Renal pelvis (tissue), 4 donors: ENCODE data around the gene AGAP2. TPM values are rescaled to one million over a fixed set of nuclear protein-coding genes. Genes with fewer than 3 reads are reported as not detected.

Experiments used
- DNase-seq: peaks from one replicate; pipeline ENCODE4 v3.0.0-alpha.2; 2013
- polyA plus RNA-seq, 3 donors: library from polyadenylated mRNA; unstranded; fragments of 120-200 nt; gene quantifications; one replicate each; pipeline ENCODE4 v1.2.1, GENCODE V29; 2013; ENCODE audit not compliant: insufficient read length in 3 of 3

Gene AGAP2
- polyA plus RNA-seq, 3 donors: 0.93 to 1.9 (median 1.5) TPM

DNA sequence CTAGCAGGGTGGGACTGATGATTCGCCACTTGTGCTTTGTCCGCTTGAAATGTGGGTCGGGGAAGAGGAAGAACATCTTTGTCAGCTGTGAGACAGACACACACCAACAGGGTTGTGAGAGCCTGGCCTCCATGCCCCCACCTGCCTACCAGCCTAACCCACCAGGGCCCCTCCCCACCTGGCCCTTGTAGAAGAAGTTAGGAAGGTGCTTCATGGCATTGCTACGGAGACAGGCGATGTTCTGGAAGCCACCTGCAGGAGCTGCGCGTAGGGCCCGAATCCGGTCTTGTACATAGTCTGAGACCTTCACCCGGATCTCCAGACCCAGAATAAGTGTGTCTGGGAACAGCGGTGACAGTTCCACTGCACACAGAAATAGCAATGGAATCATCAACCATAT is 31.1 kb upstream of the AGAP2 start:
- no peak for DNase-seq

DNA sequence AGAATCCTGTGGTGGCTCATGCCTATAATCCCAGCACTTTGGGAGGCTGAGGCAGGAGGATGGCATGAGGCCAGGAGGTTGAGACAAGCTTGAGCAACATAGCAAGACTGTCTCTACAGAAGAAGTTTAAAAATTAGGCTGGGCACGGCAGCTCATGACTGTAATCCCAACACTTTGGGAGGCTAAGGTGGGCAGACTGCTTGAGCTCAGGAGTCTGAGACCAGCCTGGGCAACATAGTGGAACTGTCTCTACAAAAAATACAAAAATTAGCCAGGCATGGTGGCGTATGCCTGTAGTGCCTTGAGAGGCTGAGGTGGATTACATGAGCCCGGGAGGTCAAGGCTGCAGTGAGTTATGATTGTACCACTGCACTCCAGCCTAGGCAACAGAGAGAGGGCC is 29.3 kb upstream of the AGAP2 start:
- DNase-seq: no peak

GRCh38 chr12:57767305-57767698 is 28.8 kb upstream of the AGAP2 start:
- no peak for DNase-seq

GRCh38 chr12:57766464-57767304 is 28.1 kb upstream of the AGAP2 start, which contains the start of gene CYP27B1:
CYP27B1 (minus strand) TSS chr12:57767078; CDS start chr12:57767041, 37 bp downstream.
- DNase-seq: no peak

- DNase-seq: no peak
Observed at GRCh38 chr12:57765698-57766463, 27.3 kb upstream of the AGAP2 start.

- no peak for DNase-seq
Observed at GRCh38 chr12:57765003-57765697, 26.6 kb upstream of the AGAP2 start.

- DNase-seq: no peak
Observed at GRCh38 chr12:57764662-57765002, 26.1 kb upstream of the AGAP2 start.

GRCh38 chr12:57763881-57764661 is 25.5 kb upstream of the AGAP2 start:
- no peak for DNase-seq

DNA sequence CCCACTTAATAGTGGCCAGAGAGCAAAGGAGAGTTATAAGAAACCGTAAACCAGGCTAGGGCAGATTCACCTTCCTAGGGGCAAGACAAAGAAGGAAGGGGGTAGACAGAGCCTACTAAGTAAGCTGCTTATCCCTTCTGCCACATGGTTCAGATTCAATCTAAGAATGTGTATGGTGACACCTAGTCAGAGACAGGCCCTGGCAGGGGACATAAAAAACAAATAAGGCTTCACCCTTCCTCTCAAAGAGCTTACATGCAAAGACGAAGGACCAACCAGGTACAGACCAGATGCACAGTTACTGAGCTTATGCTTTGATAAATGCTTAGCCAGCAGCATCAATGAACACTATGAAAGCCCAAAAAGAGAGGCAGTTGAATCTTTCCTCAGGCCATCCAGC is 23.9 kb upstream of the AGAP2 start:
- DNase-seq: no peak

DNA sequence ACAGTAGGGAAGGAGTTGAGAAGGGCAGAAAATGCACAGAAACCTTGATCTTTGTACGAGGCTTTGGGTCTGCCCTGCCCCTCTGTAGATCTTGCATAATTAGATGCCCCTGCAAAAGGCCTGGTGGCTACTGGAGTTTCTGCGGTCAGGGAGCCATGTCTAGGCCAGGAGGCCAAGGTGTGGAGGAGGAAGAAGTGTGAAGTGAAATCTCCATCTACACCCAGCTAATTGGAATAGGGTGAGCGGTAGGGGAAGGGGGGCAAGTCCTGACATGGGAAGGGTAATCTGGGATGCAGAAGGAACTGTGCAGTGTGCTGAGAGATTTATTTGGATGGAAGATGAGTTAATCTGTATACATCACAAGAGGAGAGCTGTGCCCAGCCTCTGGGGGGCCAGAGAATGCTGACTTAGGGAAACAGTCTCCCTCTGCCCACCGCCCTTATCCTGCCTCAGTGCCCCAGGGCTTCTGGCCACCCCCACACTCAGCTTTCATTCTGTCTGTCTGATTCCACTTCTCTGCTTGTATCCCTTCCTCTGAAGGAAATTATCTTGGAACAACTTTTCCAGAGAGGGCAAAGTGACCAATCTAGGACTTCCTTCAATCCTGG is 23.0 kb upstream of the AGAP2 start:
- no peak for DNase-seq

DNA sequence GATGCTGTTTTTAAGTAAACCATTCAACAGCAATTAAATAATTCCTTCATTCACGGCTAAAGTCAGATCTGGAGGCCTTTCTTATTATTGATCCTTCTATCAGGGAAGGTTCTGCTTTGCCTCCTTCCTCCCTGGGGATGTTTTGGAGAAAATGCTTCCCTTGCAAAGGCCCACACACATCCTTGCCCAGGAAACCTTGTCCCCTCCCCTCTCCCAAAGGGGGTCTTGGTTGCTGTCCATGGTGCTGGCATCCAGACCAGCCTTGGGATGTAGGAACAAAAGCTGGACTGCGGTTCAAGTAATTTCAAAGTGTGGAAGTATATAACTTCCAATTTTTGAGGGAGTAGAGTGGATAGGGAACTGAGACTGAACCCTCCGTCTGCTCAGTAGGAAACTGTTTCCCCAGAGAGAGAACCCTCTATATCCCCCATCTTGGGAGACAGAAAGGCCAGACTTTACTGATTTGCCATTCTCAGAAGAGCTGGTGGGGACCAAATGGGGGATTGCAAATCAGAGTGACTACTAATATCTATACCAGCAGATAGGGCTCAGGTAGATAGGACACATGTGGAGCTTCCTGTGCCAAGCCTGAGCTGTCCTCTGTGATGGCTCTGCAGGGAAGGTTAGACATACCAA is 21.9 kb upstream of the AGAP2 start:
- no peak for DNase-seq

DNA sequence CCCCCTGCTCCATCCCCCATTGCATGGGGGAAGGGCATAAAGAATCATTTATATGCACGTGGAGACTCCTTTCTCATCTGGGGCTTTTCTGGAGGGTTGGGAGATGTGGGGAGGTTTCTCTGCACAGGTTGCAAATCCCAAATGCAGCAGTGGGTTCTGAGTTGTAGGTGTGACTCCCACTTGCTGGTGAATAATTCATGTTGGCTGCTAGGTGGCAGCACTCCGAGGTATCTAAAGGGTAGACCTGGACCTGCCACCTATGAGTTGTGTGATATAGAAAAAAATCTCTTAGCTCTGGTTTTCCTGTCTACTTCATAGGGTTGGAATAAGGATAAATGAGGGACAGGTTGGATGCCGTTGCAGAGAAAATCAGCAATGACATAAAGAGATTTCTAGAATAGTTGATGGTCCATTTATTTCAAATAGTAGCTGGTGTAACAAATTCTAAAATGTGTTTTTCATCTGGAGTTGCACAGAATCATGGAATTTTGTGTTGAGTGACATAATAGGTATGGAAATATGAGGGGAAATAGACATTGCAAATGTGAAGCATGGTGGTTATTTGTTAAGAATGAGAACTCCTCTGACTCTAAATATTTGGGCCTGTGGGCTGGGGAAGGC is 20.9 kb upstream of the AGAP2 start:
- no peak for DNase-seq

- no peak for DNase-seq
Observed at GRCh38 chr12:57758552-57759359, 20.2 kb upstream of the AGAP2 start.

DNA sequence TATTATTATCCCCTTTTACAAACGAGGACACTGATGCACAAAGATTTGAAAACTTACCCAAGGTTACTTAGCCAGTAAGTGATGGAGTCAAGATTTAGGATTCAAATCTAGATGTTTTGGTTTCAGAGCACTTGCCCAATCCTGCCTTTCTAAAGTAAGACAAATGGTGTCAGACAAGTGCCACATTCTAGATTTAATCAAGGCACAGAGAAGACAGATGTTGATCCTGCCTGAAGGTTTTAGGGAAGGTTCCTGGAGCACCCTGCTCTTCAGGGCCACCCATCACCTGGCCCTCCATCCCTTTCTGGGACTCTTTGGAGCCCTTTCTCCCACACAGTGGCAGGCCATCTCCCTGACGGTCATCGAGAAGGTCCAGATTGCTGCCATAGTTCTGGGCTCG is 19.2 kb upstream of the AGAP2 start:
- DNase-seq: no peak

- DNase-seq: no peak
Observed at GRCh38 chr12:57756406-57757341, 18.1 kb upstream of the AGAP2 start.

GRCh38 chr12:57755454-57756372 is 17.2 kb upstream of the AGAP2 start:
- DNase-seq: no peak

GRCh38 chr12:57755194-57755453 is 16.6 kb upstream of the AGAP2 start:
- no peak for DNase-seq
